Muscle of back (tissue), 11 donors: ENCODE data around the gene TBK1. TPM values are rescaled to one million over a fixed set of nuclear protein-coding genes. Genes with fewer than 3 reads are reported as not detected.
"Not testable (repeated sequence)": the region's sequence is repeated elsewhere in the genome, so short reads cannot be mapped to it uniquely, and the experiment has no call there.

Experiments
- DNase-seq, 3 donors: peaks; one replicate each; pipeline versions ENCODE4 v3.0.0 to v3.0.0-alpha.2; 2013
- polyA plus RNA-seq, 10 donors: library from polyadenylated mRNA; unstranded; fragments of 120-200 nt; gene quantifications; one replicate each; pipeline ENCODE4 v1.2.1, GENCODE V29; 2013; ENCODE audit not compliant: insufficient read length in 10 of 10

The TBK1 gene
- polyA plus RNA-seq, 10 donors: 11.6 to 21.8 (median 16.4) TPM

- not testable (repeated sequence) for DNase-seq
Measured at GRCh38 chr12:64542409-64543047, 90.6 kb downstream of the TBK1 start.

GRCh38 chr12:64544371-64545080 lies 92.6 kb downstream of the TBK1 start:
- peak in 1 of 3 donors; percentile 44 for DNase-seq

DNA sequence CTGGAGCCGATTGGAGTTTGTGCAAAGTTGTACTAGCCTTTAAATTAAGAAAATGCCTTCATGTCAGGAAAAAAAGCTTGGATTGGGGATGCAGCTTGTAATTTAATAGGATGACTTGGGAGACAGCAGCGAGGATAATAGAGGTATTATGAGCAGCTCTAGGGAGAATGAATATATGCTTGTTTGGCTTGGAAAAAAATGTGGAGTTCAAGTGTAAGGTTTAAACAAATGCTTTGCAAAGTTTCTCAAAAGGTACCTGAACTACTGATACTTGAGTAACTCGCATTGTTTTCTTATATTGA lies 93.1 kb downstream of the TBK1 start:
- DNase-seq: no peak

- no peak for DNase-seq
Measured at GRCh38 chr12:64549108-64549507, 97.2 kb downstream of the TBK1 start.

- peak in 1 of 3 donors; percentile 30 for DNase-seq
Measured at GRCh38 chr12:64550755-64551154, 98.8 kb downstream of the TBK1 start.

GRCh38 chr12:64551676-64552075 lies 99.8 kb downstream of the TBK1 start:
- peak in 1 of 3 donors; percentile 59 for DNase-seq

Other genes starting within 250 kb of the TBK1 start
- 1 to 10 TPM; 2.5 to 4.4 (median 3.1) TPM for gene KICS2, start 229.8 kb upstream of the TBK1 start, polyA plus RNA-seq
- 1 to 10 TPM in 5 of 10 donors, under 1 TPM in 5; 0.19 to 2.3 (median 1.3) TPM for gene C12orf56, start 61.4 kb upstream of the TBK1 start, polyA plus RNA-seq
- gene XPOT, start 47.7 kb upstream of the TBK1 start, polyA plus RNA-seq: 10 to 100 TPM; 37.4 to 55.0 (median 43.7) TPM
- 10 to 100 TPM; 37.6 to 84.9 (median 53.5) TPM for gene RASSF3, start 158.4 kb downstream of the TBK1 start, polyA plus RNA-seq